Adrenal gland (tissue), 12 donors: ENCODE results near the gene NAB2. TPM values are rescaled to one million over a fixed set of nuclear protein-coding genes. Genes with fewer than 3 reads are reported as not detected.

Source experiments
- DNase-seq, 7 donors: peaks; one replicate each; pipeline ENCODE4 v3.0.0-alpha.2; 2019 to 2020
- H3K27ac ChIP-seq, 5 donors: fragments of 200-600 bp; sonication (generic) in 4 of 5; 1 replicate in 3 of 5; 2 replicates in 2 of 5; pipeline versions ENCODE4 v1.5.1 to v1.8.0; 2016 to 2020; ENCODE audit warnings: mild to moderate bottlenecking in 1 of 5
- H3K27me3 ChIP-seq: fragments of 200-600 bp; 2 replicates; pipeline ENCODE4 v1.8.0; 2021
- H3K36me3 ChIP-seq, 2 donors: fragments of 200-600 bp; replicated peaks in 1 of 2; 1 replicate in 1 of 2; 2 replicates in 1 of 2; pipeline versions ENCODE4 v1.5.1 to v1.8.0; 2018 to 2022
- H3K4me1 ChIP-seq, 2 donors: fragments of 200-600 bp; replicated peaks in 1 of 2; 1 replicate in 1 of 2; 2 replicates in 1 of 2; pipeline versions ENCODE4 v1.5.1 to v1.8.0; 2018 to 2021
- H3K4me3 ChIP-seq, 4 donors: fragments of 200-600 bp; sonication (generic) in 3 of 4; one replicate each; pipeline ENCODE4 v1.5.1; 2016 to 2018
- H3K9me3 ChIP-seq, 3 donors: fragments of 200-600 bp; sonication (generic) in 1 of 3; replicated peaks in 1 of 3; 1 replicate in 2 of 3; 2 replicates in 1 of 3; pipeline versions ENCODE4 v1.5.1 to v1.8.0; 2016 to 2021
- POLR2A ChIP-seq, 2 donors: fragments of 450-650 bp; IDR thresholded peaks; one replicate each; pipeline ENCODE4 v1.6.1; 2017; ENCODE audit warnings: antibody characterized with exemption in 2 of 2, mild to moderate bottlenecking in 2 of 2, moderate library complexity in 1 of 2
- WGBS, 4 donors: extraction: QIAGEN DNeasy Blood & Tissue Kit in 2 of 4; methylation state at CpG; one replicate each; pipeline versions ENCODE4 v1.1.5 to v1.1.7; 2013 to 2017; 5-methylcytosine and 5-hydroxymethylcytosine counted together
- intact Hi-C, 2 donors: fragments of 100-400 bp; cut with DNase I; formaldehyde crosslinking; loops; one replicate each; pipeline versions ENCODE4 v1.14.1 to v1.15.0; 2022 to 2023
- polyA plus RNA-seq, 3 donors: library from polyadenylated mRNA; stranded (reverse); fragments of 200-250 nt in 2 of 3; fragments of 350-450 nt in 1 of 3; fragmentation: Illumina TruSeq in 1 of 3; extraction: RNeasy Lipid Tissue Mini Kit (QIAGEN cat#74804) in 1 of 3; gene quantifications; one replicate each; pipeline ENCODE4 v1.2.3, GENCODE V29; 2013 to 2014
- total RNA-seq, 9 donors: library from RNA; depleted of rRNA in 4 of 9; stranded (reverse); fragments of >200 nt in 4 of 9; fragments of 120-200 nt in 1 of 9; fragmentation: NEBNext Ultra II Directional in 1 of 9; extraction: Animal tissue kit (Norgen Biotek cat#: 25700) in 1 of 9; gene quantifications; one replicate each; pipeline versions ENCODE4 v1.1.0 to v1.2.4, GENCODE V29; 2013 to 2023
- TF ChIP-seq, protein P1 (sequence below), 6 experiments: fragments of 450-650 bp in 4 of 6; fragments of 200-600 bp in 2 of 6; sonication (generic) in 1 of 6; IDR thresholded peaks; 1 replicate in 5 of 6; 2 replicates in 1 of 6; pipeline versions ENCODE4 v1.5.1 to v1.8.0; 2016 to 2021; ENCODE audit warnings: antibody characterized with exemption in 6 of 6, mild to moderate bottlenecking in 2 of 6, moderate library complexity in 1 of 6
- donor health status: healthy with polysubstance abuse.
- donor health status: Bipolar disorder and iron deficiency.
- donor health status: DM: yes; HTN: yes; CAD: no.
- donor health status: DM: no; HTN: no; CAD: no.
- donor health status: DM: no; HTN: no; CAD: no.
- donor health status: DM: yes; HTN: yes; CAD: no.

Gene NAB2
- total and polyA plus RNA-seq, 12 donors = 9.4 to 64.6 (median 18.7) TPM

DNA sequence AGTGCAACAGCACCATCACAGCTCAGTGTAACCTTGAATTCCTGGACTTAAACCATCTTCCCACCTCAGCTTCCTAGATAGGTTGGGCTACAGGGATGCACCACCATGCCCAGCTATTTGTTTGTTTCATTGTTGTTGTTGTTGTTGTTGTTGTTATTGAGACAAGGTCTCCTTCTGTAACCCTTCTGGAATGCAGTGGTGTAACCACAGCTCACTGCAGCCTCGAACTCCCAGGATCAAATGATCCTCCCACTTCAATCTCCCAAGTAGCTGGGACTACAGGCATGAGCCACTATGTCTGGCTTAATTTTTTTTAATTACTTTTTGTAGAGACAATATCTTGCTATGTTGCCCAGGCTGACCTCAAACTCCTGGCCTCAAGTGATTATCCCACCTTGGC lies 9.1 kb upstream of the NAB2 start:
- Histone ChIP-seq H3K27me3 (no peaks in the 10 kb centered on the region), H3K36me3 (no peaks in the 10 kb centered on the region), H3K4me3 (no peak overlapping the region), H3K4me1 (peaks cover 12 to 19% of the 10 kb centered on the region in 2 donors), H3K27ac (peak overlapping the region in 2 of 5 donors; percentile 74 to 83), H3K9me3 (no peaks in the 10 kb centered on the region)
- no peak for DNase-seq
- intact Hi-C loops = loop anchor here in 1 of 2 donors (5.0 to 10.0 kb wide), 2 partner anchors 32 to 105 kb away; partner anchors contain the start of gene STAT6
- TF ChIP-seq POLR2A (IDR thresholded peaks at IDR 0.05) = no peak
- TF ChIP-seq, protein P1, sequence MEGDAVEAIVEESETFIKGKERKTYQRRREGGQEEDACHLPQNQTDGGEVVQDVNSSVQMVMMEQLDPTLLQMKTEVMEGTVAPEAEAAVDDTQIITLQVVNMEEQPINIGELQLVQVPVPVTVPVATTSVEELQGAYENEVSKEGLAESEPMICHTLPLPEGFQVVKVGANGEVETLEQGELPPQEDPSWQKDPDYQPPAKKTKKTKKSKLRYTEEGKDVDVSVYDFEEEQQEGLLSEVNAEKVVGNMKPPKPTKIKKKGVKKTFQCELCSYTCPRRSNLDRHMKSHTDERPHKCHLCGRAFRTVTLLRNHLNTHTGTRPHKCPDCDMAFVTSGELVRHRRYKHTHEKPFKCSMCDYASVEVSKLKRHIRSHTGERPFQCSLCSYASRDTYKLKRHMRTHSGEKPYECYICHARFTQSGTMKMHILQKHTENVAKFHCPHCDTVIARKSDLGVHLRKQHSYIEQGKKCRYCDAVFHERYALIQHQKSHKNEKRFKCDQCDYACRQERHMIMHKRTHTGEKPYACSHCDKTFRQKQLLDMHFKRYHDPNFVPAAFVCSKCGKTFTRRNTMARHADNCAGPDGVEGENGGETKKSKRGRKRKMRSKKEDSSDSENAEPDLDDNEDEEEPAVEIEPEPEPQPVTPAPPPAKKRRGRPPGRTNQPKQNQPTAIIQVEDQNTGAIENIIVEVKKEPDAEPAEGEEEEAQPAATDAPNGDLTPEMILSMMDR (IDR thresholded peaks at IDR 0.05) = no peak
- WGBS, 4 donors = 50 to 69% (median 67%) methylated on average over 1 of the region's 1 CpG

DNA sequence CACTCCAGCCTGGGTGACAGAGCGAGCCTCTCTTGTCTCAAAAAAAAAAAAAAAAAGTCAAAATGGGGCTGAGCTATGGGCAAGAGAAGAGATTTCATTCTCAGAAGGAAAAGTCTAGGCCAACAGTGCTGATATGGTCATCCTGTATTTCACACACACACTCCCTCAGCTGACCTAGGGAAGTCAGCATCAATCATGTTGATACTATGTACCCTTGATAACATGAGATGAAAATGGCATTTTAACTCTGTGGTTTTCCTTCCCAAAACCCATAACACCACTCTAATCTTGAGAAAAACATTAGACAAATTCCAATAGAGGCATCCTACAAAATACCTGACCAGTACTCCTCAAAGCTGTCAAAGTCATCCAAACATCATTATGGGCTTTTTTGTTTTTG lies 8.1 kb upstream of the NAB2 start:
- Histone ChIP-seq H3K27me3 (no peaks in the 10 kb centered on the region), H3K27ac (no peak overlapping the region), H3K4me3 (no peak overlapping the region), H3K36me3 (no peaks in the 10 kb centered on the region), H3K9me3 (no peaks in the 10 kb centered on the region), H3K4me1 (peaks cover 12 to 27% of the 10 kb centered on the region in 2 donors)
- DNase-seq = no peak
- no peak for TF ChIP-seq POLR2A (IDR thresholded peaks at IDR 0.05)
- TF ChIP-seq, protein P1 (IDR thresholded peaks at IDR 0.05) = no peak
- 69 to 100% (median 98%) methylated on average over 1 of the region's 1 CpG for WGBS, 4 donors
- intact Hi-C loops = no loop called here

GRCh38 chr12:57085999-57086492 lies 2.9 kb upstream of the NAB2 start:
- H3K4me1 ChIP-seq = peaks cover 13 to 30% of the 10 kb centered on the region in 2 donors
- TF ChIP-seq POLR2A (IDR thresholded peaks at IDR 0.05) = no peak
- intact Hi-C loops = no loop called here
- H3K9me3 ChIP-seq = no peaks in the 10 kb centered on the region
- DNase-seq = peak in 6 of 7 donors; percentile 36 to 76 (median 54)
- no peaks in the 10 kb centered on the region for H3K27me3 ChIP-seq
- 14 to 30% (median 18%) methylated on average over 12 of the region's 12 CpGs for WGBS, 4 donors
- peak overlapping the region in 4 of 5 donors; percentile 98 to 99 (median 98) for H3K27ac ChIP-seq
- peak overlapping the region in 1 of 4 donors; percentile 81 for H3K4me3 ChIP-seq
- peaks cover 0 to 1% of the 10 kb centered on the region in 2 donors for H3K36me3 ChIP-seq

GRCh38 chr12:57086493-57087009 lies 2.4 kb upstream of the NAB2 start:
- intact Hi-C loops = no loop called here
- Histone ChIP-seq H3K9me3 (no peaks in the 10 kb centered on the region), H3K4me1 (peaks cover 13 to 35% of the 10 kb centered on the region in 2 donors), H3K4me3 (peak overlapping the region in 3 of 4 donors; percentile 21 to 81 (median 71)), H3K36me3 (peaks cover 0 to 6% of the 10 kb centered on the region in 2 donors), H3K27me3 (no peaks in the 10 kb centered on the region), H3K27ac (peak overlapping the region; percentile 98 to 99 (median 99))
- DNase-seq = peak; percentile 56 to 84 (median 73)
- TF ChIP-seq, protein P1 (IDR thresholded peaks at IDR 0.05) = peak in 1 of 6 experiments; percentile 24
- no peak for TF ChIP-seq POLR2A (IDR thresholded peaks at IDR 0.05)
- WGBS, 4 donors = 0 to 1% (median 1%) methylated on average over 13 to 14 of the region's 14 CpGs
